ENCODE results near the gene MTHFSD. TPM values are rescaled to one million over a fixed set of nuclear protein-coding genes. Genes with fewer than 3 reads are reported as not detected.
"Not testable (repeated sequence)": the region's sequence is repeated elsewhere in the genome, so short reads cannot be mapped to it uniquely, and the experiment has no call there.

The MTHFSD gene
- total RNA-seq, 1 experiment from 2014 or later: 11.9 TPM

GRCh38 chr16:86590501-86591144, 35.6 kb upstream of the MTHFSD start:
- H3K4me2 ChIP-seq (ENCODE audit: low read length): peak overlapping the region; percentile 70
- TF ChIP-seq EZH2phosphoT487 (IDR thresholded peaks at IDR 0.05; ENCODE audit: borderline replicate concordance, low read length) (no peak), EZH2 (IDR thresholded peaks at IDR 0.05; ENCODE audit: low read length, unreplicated experiment) (no peak), CTCF (conservative IDR thresholded peaks at IDR 0.05; ENCODE audit: low read depth, low read length) (no peak)
- H3K9ac ChIP-seq (ENCODE audit: low read length): peak overlapping the region; percentile 88
- no peaks in the 10 kb centered on the region for H3K79me2 ChIP-seq (ENCODE audit: low read length)
- H4K20me1 ChIP-seq (ENCODE audit: low read length): no peaks in the 10 kb centered on the region
- BruUV-seq (replicated peaks): TSS peak; percentile 52
- CTCF ChIA-PET: no interaction called here
- POLR2A ChIA-PET (ENCODE audit: unreplicated experiment): interaction anchor here (1.2 kb wide), 1 partner anchor 74 kb away, joined by 4 read pairs; no protein-coding TSS in a partner anchor
- intact Hi-C loops (cut with micrococcal nuclease): loop anchor here (1.0 to 2.0 kb wide), 2 partner anchors 41 to 74 kb away; no protein-coding TSS in a partner anchor
- no peak overlapping the region for H3K4me3 ChIP-seq (ENCODE audit: low read length)
- H3K9me2 ChIP-seq (replicated peaks; ENCODE audit: low read length): no peaks in the 10 kb centered on the region
- peak; percentile 89 for DNase-seq
- peak overlapping the region; percentile 99 for H3K27ac ChIP-seq (ENCODE audit: low read length)
- H3K36me3 ChIP-seq (ENCODE audit: low read depth, low read length): no peaks in the 10 kb centered on the region
- ATAC-seq: peak; percentile 85
- H3K4me1 ChIP-seq (ENCODE audit: insufficient read depth, low read length): peaks cover 40% of the 10 kb centered on the region
- no peak overlapping the region for H2AFZ ChIP-seq (ENCODE audit: low read length)
- H3K27me3 ChIP-seq (ENCODE audit: low read length): no peaks in the 10 kb centered on the region
- H3K9me3 ChIP-seq (ENCODE audit: low read length): no peaks in the 10 kb centered on the region
- H3F3A ChIP-seq (ENCODE audit: low read length, unreplicated experiment): peaks cover 5% of the 10 kb centered on the region

GRCh38 chr16:86587955-86588354, 32.9 kb upstream of the MTHFSD start:
- BruUV-seq (replicated peaks); CTCF ChIA-PET: not testable (repeated sequence)
- H3K4me1 ChIP-seq (ENCODE audit: insufficient read depth, low read length): peaks cover 51% of the 10 kb centered on the region

DNA sequence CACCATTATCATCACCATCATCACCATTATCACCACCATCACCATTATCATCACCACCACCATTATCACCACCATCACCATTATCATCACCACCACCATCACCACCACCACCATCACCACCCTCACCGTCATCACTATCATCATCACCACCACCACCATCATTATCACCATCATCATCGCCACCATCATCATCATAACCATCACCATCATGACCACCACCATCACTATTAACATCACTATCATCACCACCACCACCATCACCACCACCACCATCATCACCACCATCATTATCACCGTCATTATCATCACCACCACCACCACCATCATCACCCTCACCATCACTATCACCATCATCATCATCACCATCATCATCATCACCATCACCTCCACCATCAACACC, 32.5 kb upstream of the MTHFSD start:
- ATAC-seq (no peak), DNase-seq (no peak)
- CTCF ChIA-PET: no interaction called here
- Histone ChIP-seq H3K27me3 (ENCODE audit: low read length) (no peaks in the 10 kb centered on the region), H3K9me3 (ENCODE audit: low read length) (no peaks in the 10 kb centered on the region), H3K9me2 (replicated peaks; ENCODE audit: low read length) (no peaks in the 10 kb centered on the region), H4K20me1 (ENCODE audit: low read length) (no peaks in the 10 kb centered on the region), H3F3A (ENCODE audit: low read length, unreplicated experiment) (peaks cover 5% of the 10 kb centered on the region), H3K27ac (ENCODE audit: low read length) (no peak overlapping the region), H3K9ac (ENCODE audit: low read length) (no peak overlapping the region), H3K36me3 (ENCODE audit: low read depth, low read length) (no peaks in the 10 kb centered on the region), H3K79me2 (ENCODE audit: low read length) (no peaks in the 10 kb centered on the region), H3K4me2 (ENCODE audit: low read length) (no peak overlapping the region), H3K4me3 (ENCODE audit: low read length) (no peak overlapping the region), H2AFZ (ENCODE audit: low read length) (no peak overlapping the region), H3K4me1 (ENCODE audit: insufficient read depth, low read length) (peaks cover 51% of the 10 kb centered on the region)
- intact Hi-C loops (cut with micrococcal nuclease): no loop called here
- TF ChIP-seq EZH2phosphoT487 (IDR thresholded peaks at IDR 0.05; ENCODE audit: borderline replicate concordance, low read length): no peak
- TF ChIP-seq EZH2 (IDR thresholded peaks at IDR 0.05; ENCODE audit: low read length, unreplicated experiment): no peak
- no peak for TF ChIP-seq CTCF (conservative IDR thresholded peaks at IDR 0.05; ENCODE audit: low read depth, low read length)
- POLR2A ChIA-PET (ENCODE audit: unreplicated experiment): no interaction called here
- no TSS peak for BruUV-seq (replicated peaks)

More at GRCh38 chr16:86587955-86588354, 32.9 kb upstream of the MTHFSD start:
- H3K9ac ChIP-seq (ENCODE audit: low read length); H2AFZ ChIP-seq (ENCODE audit: low read length); H3K4me3 ChIP-seq (ENCODE audit: low read length); H4K20me1 ChIP-seq (ENCODE audit: low read length); H3K36me3 ChIP-seq (ENCODE audit: low read depth, low read length); H3F3A ChIP-seq (ENCODE audit: low read length, unreplicated experiment); POLR2A ChIA-PET (ENCODE audit: unreplicated experiment); H3K79me2 ChIP-seq (ENCODE audit: low read length); H3K4me2 ChIP-seq (ENCODE audit: low read length); intact Hi-C loops (cut with micrococcal nuclease); H3K27me3 ChIP-seq (ENCODE audit: low read length); H3K9me3 ChIP-seq (ENCODE audit: low read length); H3K9me2 ChIP-seq (replicated peaks; ENCODE audit: low read length); DNase-seq; H3K27ac ChIP-seq (ENCODE audit: low read length); ATAC-seq: not testable (repeated sequence)
